GM19351 (cell line): ENCODE data around the gene HSPA9.

Source experiments
- ATAC-seq: cut with Tn5 transposase; IDR thresholded peaks from one replicate; pipeline ENCODE4 v1.9.1; 2021; ENCODE audit warnings: mild to moderate bottlenecking, moderate library complexity; ENCODE audit not compliant: unreplicated experiment

The HSPA9 gene

GRCh38 chr5:138575194-138576015 lies at the start of gene HSPA9:
Gene HSPA9, minus strand, starts transcription at chr5:138575401. Its CDS starts 83 bp downstream, at chr5:138575318.
- peak; percentile 84 for ATAC-seq

GRCh38 chr5:138623053-138623452 lies 47.9 kb upstream of the HSPA9 start:
- ATAC-seq, result no peak

GRCh38 chr5:138622051-138622450 lies 46.9 kb upstream of the HSPA9 start:
- no peak for ATAC-seq

GRCh38 chr5:138620663-138621224 lies 45.5 kb upstream of the HSPA9 start:
- no peak for ATAC-seq

- ATAC-seq, result no peak
These were observed 41.3 kb upstream of the HSPA9 start for GRCh38 chr5:138616508-138616907.

- no peak for ATAC-seq
These were observed 40.3 kb upstream of the HSPA9 start for GRCh38 chr5:138615461-138615860.

GRCh38 chr5:138611678-138612218 lies 36.5 kb upstream of the HSPA9 start:
- no peak for ATAC-seq

GRCh38 chr5:138610918-138611677 lies 35.9 kb upstream of the HSPA9 start:
- ATAC-seq, result no peak

- ATAC-seq, result no peak
These were observed 35.3 kb upstream of the HSPA9 start for GRCh38 chr5:138610415-138610917.

- ATAC-seq, result no peak
These were observed 31.3 kb upstream of the HSPA9 start for GRCh38 chr5:138606378-138607064.

GRCh38 chr5:138605254-138605972 lies 30.2 kb upstream of the HSPA9 start:
- ATAC-seq, result peak; percentile 63

GRCh38 chr5:138604176-138604785 lies 29.1 kb upstream of the HSPA9 start:
- no peak for ATAC-seq

- ATAC-seq, result peak; percentile 52
These were observed 28.2 kb upstream of the HSPA9 start for GRCh38 chr5:138603249-138603920.

GRCh38 chr5:138602371-138603000 lies 27.3 kb upstream of the HSPA9 start:
- ATAC-seq, result no peak

GRCh38 chr5:138601444-138601843 lies 26.2 kb upstream of the HSPA9 start:
- ATAC-seq, result no peak

- ATAC-seq, result no peak
These were observed 25.2 kb upstream of the HSPA9 start for GRCh38 chr5:138600446-138600845.

GRCh38 chr5:138597661-138598400 lies 22.6 kb upstream of the HSPA9 start:
- no peak for ATAC-seq
